GM15510 (cell line): ENCODE results near the gene SDC1.

ENCODE experiments used
- POLR2A ChIP-seq: IDR thresholded peaks from 3 replicates; pipeline ENCODE4 v1.6.1; 2011; ENCODE audit warnings: borderline replicate concordance; ENCODE audit not compliant: insufficient read length; ENCODE audit errors: extremely low read depth

The SDC1 gene

GRCh38 chr2:20178249-20178607 is 46.7 kb downstream of the SDC1 start:
- TF ChIP-seq POLR2A: no peak

- no peak for TF ChIP-seq POLR2A
Observed at GRCh38 chr2:20177556-20178248, 47.2 kb downstream of the SDC1 start.

GRCh38 chr2:20176760-20177159 is 48.2 kb downstream of the SDC1 start:
- TF ChIP-seq POLR2A: no peak

GRCh38 chr2:20175931-20176330 is 49.0 kb downstream of the SDC1 start:
- no peak for TF ChIP-seq POLR2A

GRCh38 chr2:20175267-20175666 is 49.7 kb downstream of the SDC1 start:
- TF ChIP-seq POLR2A: no peak

- no peak for TF ChIP-seq POLR2A
Observed at GRCh38 chr2:20174410-20174809, 50.5 kb downstream of the SDC1 start.

GRCh38 chr2:20173496-20174402 is 51.2 kb downstream of the SDC1 start:
- TF ChIP-seq POLR2A: no peak

- no peak for TF ChIP-seq POLR2A
Observed at GRCh38 chr2:20173064-20173463, 51.9 kb downstream of the SDC1 start.

- TF ChIP-seq POLR2A: no peak
Observed at GRCh38 chr2:20172273-20173055, 52.5 kb downstream of the SDC1 start.

- TF ChIP-seq POLR2A: no peak
Observed at GRCh38 chr2:20171445-20171977, 53.4 kb downstream of the SDC1 start.

- TF ChIP-seq POLR2A: no peak
Observed at GRCh38 chr2:20170704-20171250, 54.2 kb downstream of the SDC1 start.

GRCh38 chr2:20169796-20170703 is 54.9 kb downstream of the SDC1 start:
- no peak for TF ChIP-seq POLR2A
